Astrocyte of the cerebellum (primary cell): ENCODE data around the gene TMEM92.
"Not testable (repeated sequence)": the region's sequence is repeated elsewhere in the genome, so short reads cannot be mapped to it uniquely, and the experiment has no call there.

Experiments
- DNase-seq: peaks from one replicate; pipeline ENCODE4 v3.0.0-alpha.2; 2011; ENCODE audit warnings: low read depth
- H3K4me3 ChIP-seq: 2 replicates; pipeline ENCODE4 v1.5.1; 2011; ENCODE audit warnings: mild to moderate bottlenecking, low read depth, low read length, moderate library complexity
- CTCF ChIP-seq: IDR thresholded peaks from 2 replicates; pipeline ENCODE4 v1.5.1; 2012; ENCODE audit warnings: low read length, low read depth, moderate library complexity, mild to moderate bottlenecking; ENCODE audit errors: missing control alignments
- in situ Hi-C: cut with HindIII; loops from 2 replicates; pipeline ENCODE4 v1.10.0; 2017; ENCODE audit warnings: low sequenced_read_pairs

The TMEM92 gene

GRCh38 chr17:50312308-50312707, 38.0 kb downstream of the TMEM92 start:
- TF ChIP-seq CTCF, result no peak
- DNase-seq, result no peak
- no peak overlapping the region for H3K4me3 ChIP-seq
- in situ Hi-C loops, result no loop called here

DNA sequence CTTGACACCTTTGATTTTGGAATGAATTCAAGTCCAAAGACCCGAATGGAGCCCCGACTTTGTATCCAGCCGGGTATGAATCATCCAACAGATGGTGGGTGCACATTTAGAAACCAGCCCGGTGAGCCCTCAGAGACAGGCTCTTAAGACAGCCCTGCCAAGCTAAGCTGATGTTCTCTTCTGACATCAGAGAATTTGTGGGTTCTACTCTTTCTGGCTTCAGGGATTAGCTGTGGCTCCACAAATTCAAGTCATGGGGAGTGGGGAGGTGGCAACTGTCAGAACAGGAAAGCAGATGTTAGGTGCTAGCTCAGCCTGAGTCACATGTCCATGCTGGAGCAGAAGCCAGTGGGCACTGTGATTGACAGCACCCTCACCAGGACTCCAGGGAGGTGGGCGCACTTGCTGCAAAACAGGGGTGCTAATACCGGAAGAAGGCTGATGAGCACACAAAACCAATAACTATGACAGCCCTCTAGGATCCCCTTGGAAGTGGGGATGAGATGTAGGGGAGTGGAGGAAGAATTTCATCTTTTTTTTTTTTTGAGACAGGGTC, 40.3 kb downstream of the TMEM92 start:
- H3K4me3 ChIP-seq, result no peak overlapping the region
- no peak for DNase-seq
- no peak for TF ChIP-seq CTCF
- in situ Hi-C loops, result no loop called here

GRCh38 chr17:50316016-50316587, 41.8 kb downstream of the TMEM92 start:
- no peak for TF ChIP-seq CTCF
- no peak overlapping the region for H3K4me3 ChIP-seq
- DNase-seq, result no peak
- in situ Hi-C loops, result no loop called here

- H3K4me3 ChIP-seq, DNase-seq, in situ Hi-C loops: not testable (repeated sequence)
Measured at GRCh38 chr17:50316660-50317059, 42.4 kb downstream of the TMEM92 start.

DNA sequence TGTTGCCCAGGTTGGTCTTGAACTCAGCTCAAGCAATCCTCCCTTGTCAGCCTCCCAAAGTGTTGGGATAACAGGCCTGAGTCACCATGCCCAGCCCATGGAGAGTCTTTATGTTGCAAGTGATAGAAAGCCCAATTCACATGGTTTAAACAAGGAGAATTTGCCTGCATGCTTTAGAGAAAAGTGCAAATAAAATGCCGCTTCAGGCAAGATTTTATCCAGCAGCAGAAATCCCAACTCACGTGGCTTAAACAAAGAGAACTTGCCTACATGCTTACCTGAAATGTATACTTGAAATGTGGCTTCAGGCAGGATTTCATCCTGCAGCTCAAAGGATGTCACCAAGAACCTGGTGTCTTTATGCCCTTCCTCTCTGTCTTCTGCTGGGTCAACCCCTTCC, 42.9 kb downstream of the TMEM92 start:
- H3K4me3 ChIP-seq, result no peak overlapping the region
- TF ChIP-seq CTCF, result no peak
- in situ Hi-C loops, result no loop called here
- DNase-seq, result no peak

DNA sequence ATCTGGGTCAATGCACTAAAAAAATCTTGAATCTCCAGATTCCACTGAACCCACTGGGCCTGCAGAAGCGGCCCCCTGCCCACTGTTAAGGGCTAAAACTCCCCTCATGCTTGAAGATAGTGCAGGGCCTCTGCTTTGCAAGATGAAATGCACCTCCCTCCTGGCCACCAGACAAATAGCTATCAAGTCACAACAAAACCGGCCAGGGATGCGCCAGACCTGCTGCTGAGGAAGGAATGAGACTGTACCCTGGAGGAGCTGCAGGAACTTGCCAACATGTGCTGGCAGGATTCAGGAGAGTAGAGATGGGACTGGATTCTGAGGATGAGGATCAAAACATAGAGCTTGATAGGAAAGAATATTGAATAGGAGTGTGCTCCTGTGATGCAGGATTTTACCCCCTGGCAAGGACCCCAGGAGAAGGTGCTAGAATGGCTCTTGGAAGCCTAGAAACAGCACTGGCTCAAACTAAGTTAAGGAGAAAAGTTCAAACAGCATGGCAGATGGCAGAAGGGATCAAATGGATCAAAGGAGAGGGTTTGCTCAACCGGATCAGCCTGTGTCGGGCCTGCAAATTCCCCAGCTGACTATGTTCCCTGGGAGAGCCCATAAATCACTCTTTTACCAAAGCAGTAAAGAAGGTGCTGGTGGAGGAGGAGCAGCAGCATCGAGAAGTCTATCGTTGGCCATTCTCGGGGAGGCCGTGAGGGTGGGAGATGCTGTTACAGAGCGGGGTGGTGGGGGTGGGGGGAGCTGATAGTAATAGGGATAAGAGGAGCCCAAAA, 44.4 kb downstream of the TMEM92 start:
- no peak for TF ChIP-seq CTCF
- no peak for DNase-seq
- in situ Hi-C loops, result no loop called here
- H3K4me3 ChIP-seq, result no peak overlapping the region

DNA sequence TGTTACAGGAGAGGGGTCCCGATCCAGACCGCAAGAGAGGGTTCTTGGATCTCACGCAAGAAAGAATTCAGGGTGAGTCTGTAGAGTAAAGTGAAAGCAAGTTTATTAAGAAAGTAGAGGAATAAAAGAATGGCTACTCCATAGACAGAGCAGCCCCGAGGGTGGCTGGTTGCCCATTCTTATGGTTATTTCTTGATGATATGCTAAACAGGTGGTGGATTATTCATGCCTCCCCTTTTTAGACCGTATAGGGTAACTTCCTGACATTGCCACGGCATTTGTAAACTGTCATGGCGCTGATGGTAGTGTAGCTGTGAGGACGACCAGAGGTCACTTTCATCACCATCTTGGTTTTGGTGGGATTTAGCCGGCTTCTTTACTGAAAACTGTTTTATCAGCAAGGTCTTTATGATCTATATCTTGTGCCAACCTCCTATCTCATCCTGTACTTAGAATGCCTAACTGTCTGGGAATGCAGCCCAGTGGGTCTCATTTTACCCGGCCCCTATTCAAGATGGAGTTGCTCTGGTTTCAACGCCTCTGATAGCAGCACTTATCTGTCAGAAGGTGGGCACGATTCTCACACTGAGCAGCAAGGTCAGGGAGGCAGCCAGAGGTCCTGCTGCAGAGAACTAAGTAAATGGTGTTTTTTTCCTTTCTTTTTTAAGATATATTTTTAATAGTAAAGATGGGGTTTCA, 45.2 kb downstream of the TMEM92 start:
- DNase-seq, result no peak
- H3K4me3 ChIP-seq, result no peak overlapping the region
- TF ChIP-seq CTCF, result no peak
- in situ Hi-C loops, result no loop called here
